Kidney (tissue), 14 donors: Measurements from ENCODE around the gene PPP6R3. TPM values are rescaled to one million over a fixed set of nuclear protein-coding genes. Genes with fewer than 3 reads are reported as not detected.

Experiments used
- DNase-seq, 5 donors: peaks; one replicate each; pipeline ENCODE4 v3.0.0-alpha.2; 2013 to 2020
- FAIRE-seq: peaks from 2 replicates; lab custom pipeline; 2012; peaks lifted over from hg19 to GRCh38; lab: Jason Lieb, UNC
- H3K27ac ChIP-seq, 2 donors: one replicate each; pipeline ENCODE4 v1.7.0; 2013; ENCODE audit warnings: low read depth in 2 of 2, low read length in 2 of 2, inconsistent platforms in 1 of 2
- H3K27me3 ChIP-seq: one replicate; pipeline ENCODE4 v1.7.1; 2013; ENCODE audit warnings: low read length, inconsistent platforms; ENCODE audit not compliant: control insufficient read depth, insufficient read depth
- H3K36me3 ChIP-seq, 3 donors: one replicate each; pipeline versions ENCODE4 v1.7.0 to v1.7.1; 2013; ENCODE audit warnings: low read length in 3 of 3, control low read depth in 1 of 3, inconsistent platforms in 1 of 3; ENCODE audit not compliant: insufficient read depth in 3 of 3, control insufficient read depth in 2 of 3
- H3K4me1 ChIP-seq, 3 donors: one replicate each; pipeline versions ENCODE4 v1.7.0 to v1.7.1; 2013; ENCODE audit warnings: low read length in 3 of 3, inconsistent platforms in 1 of 3, low read depth in 1 of 3; ENCODE audit not compliant: control insufficient read depth in 2 of 3, insufficient read depth in 2 of 3
- H3K4me3 ChIP-seq, 3 donors: one replicate each; pipeline versions ENCODE4 v1.7.0 to v1.8.1; 2013; ENCODE audit warnings: low read length in 3 of 3, control low read depth in 1 of 3, inconsistent platforms in 1 of 3
- H3K9ac ChIP-seq, 3 donors: one replicate each; pipeline versions ENCODE4 v1.7.0 to v1.7.1; 2013; ENCODE audit warnings: low read length in 3 of 3, control low read depth in 1 of 3, inconsistent platforms in 1 of 3
- H3K9me3 ChIP-seq, 3 donors: one replicate each; pipeline versions ENCODE4 v1.7.0 to v1.7.1; 2013; ENCODE audit warnings: low read length in 3 of 3, control low read depth in 1 of 3, inconsistent platforms in 1 of 3; ENCODE audit not compliant: control insufficient read depth in 2 of 3, insufficient read depth in 1 of 3
- intact Hi-C: fragments of 100-400 bp; cut with DNase I; formaldehyde crosslinking; loops from one replicate; pipeline ENCODE4 v1.11.1; 2022
- polyA plus RNA-seq: library from polyadenylated mRNA; stranded (reverse); fragments of 350-450 nt; fragmentation: Illumina TruSeq; extraction: RNeasy Lipid Tissue Mini Kit (QIAGEN cat#74804); gene quantifications from one replicate; pipeline ENCODE4 v1.2.3, GENCODE V29; 2014; ENCODE audit warnings: low read depth, low replicate concordance; ENCODE audit not compliant: insufficient read depth
- total RNA-seq: library from RNA; stranded (reverse); fragmentation: NEBNext Ultra II Directional; extraction: Animal tissue kit (Norgen Biotek cat#: 25700); gene quantifications from one replicate; pipeline ENCODE4 v1.2.1, GENCODE V29; 2021
- TF ChIP-seq, protein P1 (sequence below): IDR thresholded peaks from 3 replicates; pipeline ENCODE4 v1.5.1; 2012; ENCODE audit warnings: mild to moderate bottlenecking, moderate library complexity, borderline replicate concordance; ENCODE audit not compliant: insufficient read depth; ENCODE audit errors: extremely low read depth
- donor health status: control.
- donor health status: control.
- donor health status: control.
- donor health status: control.
- donor health status: control.
- donor health status: DM: yes; HTN: yes; CAD: no.
- donor health status: Normal renal cell carcinoma (clear cell type).

PPP6R3 gene
- total and polyA plus RNA-seq, 2 donors from 2014 or later = 30.3 to 108 TPM

DNA sequence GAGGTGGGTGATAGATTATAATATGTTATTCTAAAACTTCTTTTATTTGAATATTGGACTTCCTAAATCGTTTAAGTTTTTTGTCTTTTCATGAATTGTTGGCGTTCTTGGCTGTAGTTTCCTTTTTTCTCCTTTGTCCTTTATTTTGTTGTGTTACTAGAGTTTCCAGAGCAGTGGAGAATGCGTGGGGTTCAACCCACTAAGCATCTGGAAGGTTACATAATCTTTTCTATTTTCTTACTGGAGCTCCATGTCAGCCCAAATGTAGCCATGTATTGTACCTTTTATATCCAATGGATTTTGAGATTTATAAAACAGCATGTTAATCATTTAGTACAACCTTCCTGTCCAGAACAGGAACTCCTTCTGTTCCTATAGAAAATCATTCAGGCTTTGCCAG, 63.2 kb downstream of the PPP6R3 start:
- Histone ChIP-seq H3K27me3 (no peaks in the 10 kb centered on the region), H3K36me3 (peaks cover 4 to 28% (median 16%) of the 10 kb centered on the region in 3 donors), H3K4me3 (no peak overlapping the region), H3K4me1 (peaks cover 8 to 34% (median 18%) of the 10 kb centered on the region in 3 donors), H3K27ac (no peak overlapping the region), H3K9me3 (no peaks in the 10 kb centered on the region), H3K9ac (no peak overlapping the region)
- FAIRE-seq (no peak), DNase-seq (no peak)
- TF ChIP-seq, protein P1, sequence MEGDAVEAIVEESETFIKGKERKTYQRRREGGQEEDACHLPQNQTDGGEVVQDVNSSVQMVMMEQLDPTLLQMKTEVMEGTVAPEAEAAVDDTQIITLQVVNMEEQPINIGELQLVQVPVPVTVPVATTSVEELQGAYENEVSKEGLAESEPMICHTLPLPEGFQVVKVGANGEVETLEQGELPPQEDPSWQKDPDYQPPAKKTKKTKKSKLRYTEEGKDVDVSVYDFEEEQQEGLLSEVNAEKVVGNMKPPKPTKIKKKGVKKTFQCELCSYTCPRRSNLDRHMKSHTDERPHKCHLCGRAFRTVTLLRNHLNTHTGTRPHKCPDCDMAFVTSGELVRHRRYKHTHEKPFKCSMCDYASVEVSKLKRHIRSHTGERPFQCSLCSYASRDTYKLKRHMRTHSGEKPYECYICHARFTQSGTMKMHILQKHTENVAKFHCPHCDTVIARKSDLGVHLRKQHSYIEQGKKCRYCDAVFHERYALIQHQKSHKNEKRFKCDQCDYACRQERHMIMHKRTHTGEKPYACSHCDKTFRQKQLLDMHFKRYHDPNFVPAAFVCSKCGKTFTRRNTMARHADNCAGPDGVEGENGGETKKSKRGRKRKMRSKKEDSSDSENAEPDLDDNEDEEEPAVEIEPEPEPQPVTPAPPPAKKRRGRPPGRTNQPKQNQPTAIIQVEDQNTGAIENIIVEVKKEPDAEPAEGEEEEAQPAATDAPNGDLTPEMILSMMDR = no peak
- intact Hi-C loops = no loop called here

DNA sequence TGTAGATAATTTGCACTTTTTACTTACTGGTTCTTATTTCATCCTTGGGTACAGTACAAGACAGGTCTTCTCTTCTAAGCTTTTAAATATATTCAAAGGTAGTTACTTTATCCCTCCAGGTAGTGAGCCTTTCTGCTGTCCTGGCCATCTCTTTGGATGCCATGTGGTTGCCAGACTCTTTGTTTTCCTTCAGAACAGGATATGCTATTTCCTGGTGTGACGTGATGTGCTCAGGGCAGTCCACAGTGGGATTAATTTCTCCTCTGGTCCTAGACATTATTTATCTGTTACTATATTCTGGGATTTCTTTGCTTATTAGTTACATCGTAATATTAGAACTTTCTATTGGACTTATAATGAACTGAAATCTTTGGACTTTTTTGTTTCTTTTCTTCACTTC, 63.7 kb downstream of the PPP6R3 start:
- DNase-seq (no peak), FAIRE-seq (no peak)
- peaks cover 4 to 28% (median 16%) of the 10 kb centered on the region in 3 donors for H3K36me3 ChIP-seq
- no peaks in the 10 kb centered on the region for H3K27me3 ChIP-seq
- H3K4me3 ChIP-seq = no peak overlapping the region
- TF ChIP-seq, protein P1 = no peak
- peaks cover 8 to 32% (median 18%) of the 10 kb centered on the region in 3 donors for H3K4me1 ChIP-seq
- intact Hi-C loops = no loop called here
- H3K9me3 ChIP-seq = no peaks in the 10 kb centered on the region
- no peak overlapping the region for H3K9ac ChIP-seq
- H3K27ac ChIP-seq = peak overlapping the region in 1 of 2 donors; percentile 20

DNA sequence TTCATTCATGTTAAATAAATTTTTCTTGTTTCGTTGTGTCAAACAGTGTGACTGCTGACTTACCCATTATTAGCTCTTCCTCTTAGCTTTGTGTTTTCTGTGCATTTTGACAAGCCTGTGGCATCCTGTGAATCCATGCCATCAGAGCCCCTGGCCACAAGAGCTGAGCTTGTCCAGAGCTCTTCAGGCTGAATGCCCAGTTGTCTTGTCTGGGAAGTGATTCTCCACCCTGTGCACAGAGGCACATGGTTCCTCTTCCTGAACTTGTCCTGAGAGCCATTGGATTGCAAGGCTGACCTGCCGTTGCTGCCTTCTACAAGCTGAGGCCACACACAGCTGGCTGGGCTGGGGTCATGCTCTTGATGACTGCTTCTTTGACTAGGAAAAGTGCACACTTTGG, 64.1 kb downstream of the PPP6R3 start:
- TF ChIP-seq, protein P1 = no peak
- intact Hi-C loops = no loop called here

DNA sequence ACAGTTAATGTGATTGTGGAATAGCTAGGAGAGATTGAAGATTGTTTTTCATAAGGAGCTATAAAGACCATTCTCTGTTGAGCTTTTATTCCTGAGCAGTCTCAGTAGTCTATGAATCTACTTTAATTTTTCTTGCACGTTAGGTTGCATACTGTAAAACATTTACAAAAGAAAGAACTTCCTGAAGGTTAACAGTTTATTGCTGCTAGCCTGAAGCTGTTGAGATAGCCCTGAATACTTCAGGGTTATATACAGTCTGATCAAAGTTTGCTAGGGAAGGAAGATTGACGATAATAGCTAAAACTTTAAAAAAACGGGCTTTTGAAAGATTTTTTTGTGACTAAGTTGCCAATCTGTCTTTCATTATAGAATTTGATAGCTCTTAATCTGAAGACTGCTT, 64.8 kb downstream of the PPP6R3 start:
- Histone ChIP-seq H3K27me3 (no peaks in the 10 kb centered on the region), H3K36me3 (peaks cover 2 to 27% (median 14%) of the 10 kb centered on the region in 3 donors), H3K27ac (no peak overlapping the region), H3K9me3 (no peaks in the 10 kb centered on the region), H3K9ac (no peak overlapping the region), H3K4me1 (peaks cover 8 to 32% (median 14%) of the 10 kb centered on the region in 3 donors), H3K4me3 (no peak overlapping the region)
- FAIRE-seq (no peak), DNase-seq (no peak)
- intact Hi-C loops = no loop called here
- TF ChIP-seq, protein P1 = no peak

More for the DNA sequence above, 64.1 kb downstream of the PPP6R3 start:
- Histone ChIP-seq H3K36me3 (peaks cover 4 to 28% (median 16%) of the 10 kb centered on the region in 3 donors), H3K9ac (no peak overlapping the region), H3K27me3 (no peaks in the 10 kb centered on the region), H3K4me1 (peaks cover 8 to 32% (median 14%) of the 10 kb centered on the region in 3 donors), H3K9me3 (no peaks in the 10 kb centered on the region), H3K4me3 (no peak overlapping the region), H3K27ac (peak overlapping the region in 1 of 2 donors; percentile 20)
- DNase-seq (peak in 1 of 5 donors; percentile 17), FAIRE-seq (no peak)
